ENCODE measurements around the gene PHACTR4. TPM values are rescaled to one million over a fixed set of nuclear protein-coding genes. Genes with fewer than 3 reads are reported as not detected.
A peak's percentile ranks its signal among the peaks of the same experiment; 100 is the strongest.

The PHACTR4 gene
- total and polyA plus RNA-seq, 9 of the 15 experiments (the other 6 are each of a cell fraction or from before 2014, with no cell fraction given) = 6.4 to 43.6 (median 14.2) TPM

DNA sequence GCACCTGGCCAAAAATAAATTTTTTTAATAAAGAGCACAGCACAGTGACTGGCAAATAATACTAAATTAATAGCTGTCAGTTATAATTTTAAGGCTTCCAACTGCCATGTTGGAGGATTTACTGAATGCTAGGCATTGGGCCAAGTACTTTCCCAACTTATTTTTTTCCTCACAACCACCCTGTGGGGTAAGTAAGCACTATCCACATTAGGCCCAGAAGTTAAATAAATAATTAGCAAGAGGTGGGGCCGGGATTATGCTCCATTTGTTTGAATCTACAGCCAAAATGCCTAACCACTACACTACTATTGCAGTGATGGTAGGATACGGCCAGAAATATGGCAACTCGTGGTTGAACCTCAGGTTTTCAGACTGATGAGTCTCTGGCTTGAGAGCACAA is 178.8 kb downstream of the PHACTR4 start:
- H3K4me1 ChIP-seq (replicated peaks in 1 of 2; ENCODE audit: control insufficient read depth in 2 of 2, insufficient read depth in 2 of 2, low read length in 2 of 2) = peaks cover 5 to 13% of the 10 kb centered on the region in 2 experiments; a peak in 4 of 5 replicates
- DNase-seq (ENCODE audit: extremely low read depth in 1 of 4, low spot score in 3 of 4) = no peak
- ATAC-seq = no peak
- H3K27me3 ChIP-seq (ENCODE audit: control insufficient read depth in 2 of 2, insufficient read depth in 2 of 2, low read length in 2 of 2) = no peaks in the 10 kb centered on the region
- H4K20me1 ChIP-seq (replicated peaks; ENCODE audit: control insufficient read depth, insufficient read depth, low read length) = no peaks in the 10 kb centered on the region
- in situ Hi-C loops (cut with MboI) = no loop called here
- H3K36me3 ChIP-seq (ENCODE audit: control insufficient read depth, insufficient read depth, low read length) = no peaks in the 10 kb centered on the region
- no peak overlapping the region for H2AFZ ChIP-seq (ENCODE audit: low read depth, low read length)
- H3K4me3 ChIP-seq = no peak overlapping the region
- POLR2A ChIA-PET = interaction anchor here (0.6 to 5.6 kb wide), 4 partner anchors 16 to 41 kb away, joined by 3 to 28 read pairs (median 3); no protein-coding TSS in a partner anchor
- no peaks in the 10 kb centered on the region for H3K9me3 ChIP-seq (replicated peaks; ENCODE audit: control insufficient read depth, insufficient read depth, low read depth, low read length)
- no peaks in the 10 kb centered on the region for H3K9me1 ChIP-seq (ENCODE audit: control insufficient read depth, insufficient read depth, low read length)
- 37% methylated on average over 3 of the region's 3 CpGs for WGBS (ENCODE audit: insufficient coverage, low coverage, missing lambda C conversion rate)
- H3K79me2 ChIP-seq (ENCODE audit: control insufficient read depth, insufficient read depth, low read length) = peaks cover 4% of the 10 kb centered on the region
- no peak overlapping the region for H3K27ac ChIP-seq (ENCODE audit: extremely low read depth, low read depth, low read length)
- no peak overlapping the region for H3K4me2 ChIP-seq (ENCODE audit: insufficient read depth, low read length)
- CTCF ChIA-PET (ENCODE audit: low intra/inter-chr PET ratio) = no interaction called here
- BruUV-seq (replicated peaks) = no TSS peak
- FAIRE-seq = no peak
- intact Hi-C loops (cut with micrococcal nuclease) = no loop called here
- TF ChIP-seq ZNF583 (CRISPR knock-in tag; IDR thresholded peaks at IDR 0.05) = no peak
- TF ChIP-seq, protein P1, sequence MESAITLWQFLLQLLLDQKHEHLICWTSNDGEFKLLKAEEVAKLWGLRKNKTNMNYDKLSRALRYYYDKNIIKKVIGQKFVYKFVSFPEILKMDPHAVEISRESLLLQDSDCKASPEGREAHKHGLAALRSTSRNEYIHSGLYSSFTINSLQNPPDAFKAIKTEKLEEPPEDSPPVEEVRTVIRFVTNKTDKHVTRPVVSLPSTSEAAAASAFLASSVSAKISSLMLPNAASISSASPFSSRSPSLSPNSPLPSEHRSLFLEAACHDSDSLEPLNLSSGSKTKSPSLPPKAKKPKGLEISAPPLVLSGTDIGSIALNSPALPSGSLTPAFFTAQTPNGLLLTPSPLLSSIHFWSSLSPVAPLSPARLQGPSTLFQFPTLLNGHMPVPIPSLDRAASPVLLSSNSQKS (CRISPR knock-in tag; IDR thresholded peaks at IDR 0.05) = no peak
- no peak for TF ChIP-seq HDAC6 (IDR thresholded peaks at IDR 0.05; ENCODE audit: low read depth, low read length)
- TF ChIP-seq HDAC1 (IDR thresholded peaks at IDR 0.05) = no peak
- no peak for TF ChIP-seq ZNF778 (CRISPR knock-in tag; IDR thresholded peaks at IDR 0.05)
- no peak for TF ChIP-seq SMARCE1 (IDR thresholded peaks at IDR 0.05)
- no peak for TF ChIP-seq MTA1 (IDR thresholded peaks at IDR 0.05; ENCODE audit: borderline replicate concordance)
- TF ChIP-seq, protein P2, sequence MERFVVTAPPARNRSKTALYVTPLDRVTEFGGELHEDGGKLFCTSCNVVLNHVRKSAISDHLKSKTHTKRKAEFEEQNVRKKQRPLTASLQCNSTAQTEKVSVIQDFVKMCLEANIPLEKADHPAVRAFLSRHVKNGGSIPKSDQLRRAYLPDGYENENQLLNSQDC (CRISPR knock-in tag; IDR thresholded peaks at IDR 0.05) = no peak
- no peak for TF ChIP-seq ZNF133 (CRISPR knock-in tag; IDR thresholded peaks at IDR 0.05)
- no peak for TF ChIP-seq RAD21 (CRISPR knock-in tag; conservative IDR thresholded peaks at IDR 0.05 in 1 of 2, IDR thresholded peaks at IDR 0.05 in 1 of 2)
- H3K9ac ChIP-seq (ENCODE audit: insufficient read depth in 1 of 2, low read depth in 2 of 2, low read length in 2 of 2) = no peak overlapping the region

Small RNAs within 50 kb of the gene (small RNA-seq; reads per million reads assigned to genes)
- gene RF00019 (not detected), gene RNU6ATAC27P (not detected), gene SNORA73A (not detected), gene SNORA73B (79.8 reads per million, percentile 98 among the genes with 10 or more reads in this experiment)

Other genes with a start within 250 kb of the PHACTR4 start
Only the 7 nearest of the 8 such genes appear.
- 0.20 TPM in 1 of 2 replicates, not detected in the other for gene PTAFR, start 193.1 kb upstream of the PHACTR4 start, total RNA-seq (2014; rRNA removed)
- 0.22 and 0.25 TPM in 2 replicates for gene PTAFR, start 193.1 kb upstream of the PHACTR4 start, total RNA-seq (2014; rRNA removed; fragmentation: Illumina TruSeq; extraction: Trizol)
- gene PTAFR, start 193.1 kb upstream of the PHACTR4 start, total RNA-seq (2015; rRNA removed; fragmentation: Illumina TruSeq; extraction: Trizol) = 0.30 and 0.36 TPM in 2 replicates
- gene PTAFR, start 193.1 kb upstream of the PHACTR4 start, total RNA-seq (2021) = 0.36 and 0.55 TPM in 2 replicates
- gene PTAFR, start 193.1 kb upstream of the PHACTR4 start, polyA plus RNA-seq (2011; rRNA removed) = 0.43 and 0.45 TPM in 2 replicates
- gene PTAFR, start 193.1 kb upstream of the PHACTR4 start, polyA plus RNA-seq (2014; fragmentation: Illumina TruSeq; extraction: Trizol) = 0.26 and 0.33 TPM in 2 replicates
- gene PTAFR, start 193.1 kb upstream of the PHACTR4 start, polyA plus RNA-seq (2014; fragmentation: Nextera tagmentation; extraction: Ambion mirVana) = under 1 TPM; 0.15 to 0.48 TPM
- 0.32 and 0.52 TPM in 2 replicates for gene PTAFR, start 193.1 kb upstream of the PHACTR4 start, polyA plus RNA-seq (2014; rRNA removed)
- 132 and 186 TPM in 2 replicates for gene DNAJC8, start 136.7 kb upstream of the PHACTR4 start, total RNA-seq (2014; rRNA removed)
- 209 and 236 TPM in 2 replicates for gene DNAJC8, start 136.7 kb upstream of the PHACTR4 start, total RNA-seq (2014; rRNA removed; fragmentation: Illumina TruSeq; extraction: Trizol)
- 220 and 230 TPM in 2 replicates for gene DNAJC8, start 136.7 kb upstream of the PHACTR4 start, total RNA-seq (2015; rRNA removed; fragmentation: Illumina TruSeq; extraction: Trizol)
- 143 and 153 TPM in 2 replicates for gene DNAJC8, start 136.7 kb upstream of the PHACTR4 start, total RNA-seq (2021)
- 150 and 176 TPM in 2 replicates for gene DNAJC8, start 136.7 kb upstream of the PHACTR4 start, polyA plus RNA-seq (2011; rRNA removed)
- 279 and 343 TPM in 2 replicates for gene DNAJC8, start 136.7 kb upstream of the PHACTR4 start, polyA plus RNA-seq (2014; fragmentation: Illumina TruSeq; extraction: Trizol)
- gene DNAJC8, start 136.7 kb upstream of the PHACTR4 start, polyA plus RNA-seq (2014; fragmentation: Nextera tagmentation; extraction: Ambion mirVana) = 100 to 1,000 TPM; 264 to 508 TPM
- gene DNAJC8, start 136.7 kb upstream of the PHACTR4 start, polyA plus RNA-seq (2014; rRNA removed) = 180 and 202 TPM in 2 replicates
- gene ATP5IF1, start 133.6 kb upstream of the PHACTR4 start, total RNA-seq (2014; rRNA removed) = 1,281 and 1,288 TPM in 2 replicates
- 303 and 353 TPM in 2 replicates for gene ATP5IF1, start 133.6 kb upstream of the PHACTR4 start, total RNA-seq (2014; rRNA removed; fragmentation: Illumina TruSeq; extraction: Trizol)
- gene ATP5IF1, start 133.6 kb upstream of the PHACTR4 start, total RNA-seq (2015; rRNA removed; fragmentation: Illumina TruSeq; extraction: Trizol) = 425 and 445 TPM in 2 replicates
- 380 and 403 TPM in 2 replicates for gene ATP5IF1, start 133.6 kb upstream of the PHACTR4 start, total RNA-seq (2021)
- gene ATP5IF1, start 133.6 kb upstream of the PHACTR4 start, polyA plus RNA-seq (2011; rRNA removed) = 343 and 388 TPM in 2 replicates
- 338 and 607 TPM in 2 replicates for gene ATP5IF1, start 133.6 kb upstream of the PHACTR4 start, polyA plus RNA-seq (2014; fragmentation: Illumina TruSeq; extraction: Trizol)
- 100 to 1,000 TPM; 292 to 545 TPM for gene ATP5IF1, start 133.6 kb upstream of the PHACTR4 start, polyA plus RNA-seq (2014; fragmentation: Nextera tagmentation; extraction: Ambion mirVana)
- gene ATP5IF1, start 133.6 kb upstream of the PHACTR4 start, polyA plus RNA-seq (2014; rRNA removed) = 1,422 and 1,500 TPM in 2 replicates
- 54.4 and 55.3 TPM in 2 replicates for gene SESN2, start 110.2 kb upstream of the PHACTR4 start, total RNA-seq (2014; rRNA removed)
- gene SESN2, start 110.2 kb upstream of the PHACTR4 start, total RNA-seq (2014; rRNA removed; fragmentation: Illumina TruSeq; extraction: Trizol) = 16.8 and 16.9 TPM in 2 replicates
- 9.4 and 10.0 TPM in 2 replicates for gene SESN2, start 110.2 kb upstream of the PHACTR4 start, total RNA-seq (2015; rRNA removed; fragmentation: Illumina TruSeq; extraction: Trizol)
- gene SESN2, start 110.2 kb upstream of the PHACTR4 start, total RNA-seq (2021) = 61.1 and 71.3 TPM in 2 replicates
- gene SESN2, start 110.2 kb upstream of the PHACTR4 start, polyA plus RNA-seq (2011; rRNA removed) = 15.4 and 34.4 TPM in 2 replicates
- gene SESN2, start 110.2 kb upstream of the PHACTR4 start, polyA plus RNA-seq (2014; fragmentation: Illumina TruSeq; extraction: Trizol) = 47.6 and 61.0 TPM in 2 replicates
- gene SESN2, start 110.2 kb upstream of the PHACTR4 start, polyA plus RNA-seq (2014; fragmentation: Nextera tagmentation; extraction: Ambion mirVana) = 1 to 10 TPM; 3.7 to 5.4 TPM
- 40.8 and 47.3 TPM in 2 replicates for gene SESN2, start 110.2 kb upstream of the PHACTR4 start, polyA plus RNA-seq (2014; rRNA removed)
- gene MED18, start 40.7 kb upstream of the PHACTR4 start, total RNA-seq (2014; rRNA removed) = 22.7 and 23.8 TPM in 2 replicates
- 21.1 and 22.0 TPM in 2 replicates for gene MED18, start 40.7 kb upstream of the PHACTR4 start, total RNA-seq (2014; rRNA removed; fragmentation: Illumina TruSeq; extraction: Trizol)
- 24.1 and 24.5 TPM in 2 replicates for gene MED18, start 40.7 kb upstream of the PHACTR4 start, total RNA-seq (2015; rRNA removed; fragmentation: Illumina TruSeq; extraction: Trizol)
- 19.1 and 21.0 TPM in 2 replicates for gene MED18, start 40.7 kb upstream of the PHACTR4 start, total RNA-seq (2021)
- gene MED18, start 40.7 kb upstream of the PHACTR4 start, polyA plus RNA-seq (2011; rRNA removed) = 28.9 and 33.2 TPM in 2 replicates
- gene MED18, start 40.7 kb upstream of the PHACTR4 start, polyA plus RNA-seq (2014; fragmentation: Illumina TruSeq; extraction: Trizol) = 23.8 and 25.5 TPM in 2 replicates
- gene MED18, start 40.7 kb upstream of the PHACTR4 start, polyA plus RNA-seq (2014; fragmentation: Nextera tagmentation; extraction: Ambion mirVana) = 10 to 100 TPM; 38.6 to 50.6 TPM
- 15.2 and 16.9 TPM in 2 replicates for gene MED18, start 40.7 kb upstream of the PHACTR4 start, polyA plus RNA-seq (2014; rRNA removed)
- 106 and 126 TPM in 2 replicates for gene RCC1, start 136.3 kb downstream of the PHACTR4 start, total RNA-seq (2014; rRNA removed)
- 96.5 and 107 TPM in 2 replicates for gene RCC1, start 136.3 kb downstream of the PHACTR4 start, total RNA-seq (2014; rRNA removed; fragmentation: Illumina TruSeq; extraction: Trizol)
- 134 and 139 TPM in 2 replicates for gene RCC1, start 136.3 kb downstream of the PHACTR4 start, total RNA-seq (2015; rRNA removed; fragmentation: Illumina TruSeq; extraction: Trizol)
- gene RCC1, start 136.3 kb downstream of the PHACTR4 start, total RNA-seq (2021) = 126 and 149 TPM in 2 replicates
- 93.5 and 118 TPM in 2 replicates for gene RCC1, start 136.3 kb downstream of the PHACTR4 start, polyA plus RNA-seq (2011; rRNA removed)
- 187 and 202 TPM in 2 replicates for gene RCC1, start 136.3 kb downstream of the PHACTR4 start, polyA plus RNA-seq (2014; fragmentation: Illumina TruSeq; extraction: Trizol)
- 10 to 100 TPM; 16.4 to 28.1 TPM for gene RCC1, start 136.3 kb downstream of the PHACTR4 start, polyA plus RNA-seq (2014; fragmentation: Nextera tagmentation; extraction: Ambion mirVana)
- gene RCC1, start 136.3 kb downstream of the PHACTR4 start, polyA plus RNA-seq (2014; rRNA removed) = 142 TPM in 2 replicates
- 34.9 and 35.1 TPM in 2 replicates for gene TRNAU1AP, start 183.3 kb downstream of the PHACTR4 start, total RNA-seq (2014; rRNA removed)
- gene TRNAU1AP, start 183.3 kb downstream of the PHACTR4 start, total RNA-seq (2014; rRNA removed; fragmentation: Illumina TruSeq; extraction: Trizol) = 46.3 and 56.8 TPM in 2 replicates
- gene TRNAU1AP, start 183.3 kb downstream of the PHACTR4 start, total RNA-seq (2015; rRNA removed; fragmentation: Illumina TruSeq; extraction: Trizol) = 30.4 and 36.0 TPM in 2 replicates
- 47.9 and 48.8 TPM in 2 replicates for gene TRNAU1AP, start 183.3 kb downstream of the PHACTR4 start, total RNA-seq (2021)
- gene TRNAU1AP, start 183.3 kb downstream of the PHACTR4 start, polyA plus RNA-seq (2011; rRNA removed) = 55.3 and 66.7 TPM in 2 replicates
- 43.9 and 46.0 TPM in 2 replicates for gene TRNAU1AP, start 183.3 kb downstream of the PHACTR4 start, polyA plus RNA-seq (2014; fragmentation: Illumina TruSeq; extraction: Trizol)
- gene TRNAU1AP, start 183.3 kb downstream of the PHACTR4 start, polyA plus RNA-seq (2014; fragmentation: Nextera tagmentation; extraction: Ambion mirVana) = 100 to 1,000 TPM in 1 of 2 experiments, 10 to 100 TPM in 1; 99.0 to 110 TPM
- 38.0 and 41.8 TPM in 2 replicates for gene TRNAU1AP, start 183.3 kb downstream of the PHACTR4 start, polyA plus RNA-seq (2014; rRNA removed)

All from K562 (cell line).